Measurements from ENCODE around the gene MOAP1. TPM values are rescaled to one million over a fixed set of nuclear protein-coding genes. Genes with fewer than 3 reads are reported as not detected.
"Not testable (repeated sequence)": the region's sequence is repeated elsewhere in the genome, so short reads cannot be mapped to it uniquely, and the experiment has no call there.

Gene MOAP1
- total RNA-seq, 1 experiment from 2014 or later, result 22.6 TPM

DNA sequence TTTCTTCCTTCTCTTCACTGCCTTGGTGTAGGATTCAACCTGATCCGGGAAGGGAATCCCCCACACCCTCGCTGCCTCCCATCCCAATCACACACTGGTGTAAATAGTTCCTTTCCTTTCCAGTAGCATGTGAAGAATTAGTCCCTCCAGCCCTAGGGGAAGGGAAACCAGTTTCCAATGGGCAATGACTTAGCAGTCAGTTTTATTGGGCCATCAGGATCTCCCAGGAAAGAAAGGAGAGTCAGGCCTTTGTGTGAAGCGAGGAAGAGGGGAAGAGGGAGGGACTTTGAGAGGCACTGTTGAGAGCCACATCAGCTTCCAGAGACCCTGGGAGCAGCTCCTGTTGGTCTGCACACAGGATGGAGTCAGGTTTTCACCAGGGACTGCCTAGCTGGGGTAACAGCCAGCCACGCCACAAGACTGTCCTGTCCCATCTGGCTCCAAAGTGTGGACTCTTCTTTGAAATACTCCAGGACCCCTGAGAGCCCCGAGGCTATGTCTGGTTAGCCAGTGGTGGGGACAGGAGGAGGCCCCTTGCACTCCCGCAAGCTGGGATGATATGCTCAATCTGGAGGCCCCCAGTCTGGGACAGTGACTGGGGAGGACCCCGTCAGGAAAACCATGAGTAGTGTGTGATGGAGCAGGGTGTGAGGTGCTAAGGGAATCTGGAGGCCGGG, 27.9 kb downstream of the MOAP1 start:
- DNase-seq (ENCODE audit: low read depth), result no peak
- in situ Hi-C loops (cut with HindIII; ENCODE audit: low pct_unique_long_range_greater_than_20kb, low sequenced_read_pairs), result no loop called here

DNA sequence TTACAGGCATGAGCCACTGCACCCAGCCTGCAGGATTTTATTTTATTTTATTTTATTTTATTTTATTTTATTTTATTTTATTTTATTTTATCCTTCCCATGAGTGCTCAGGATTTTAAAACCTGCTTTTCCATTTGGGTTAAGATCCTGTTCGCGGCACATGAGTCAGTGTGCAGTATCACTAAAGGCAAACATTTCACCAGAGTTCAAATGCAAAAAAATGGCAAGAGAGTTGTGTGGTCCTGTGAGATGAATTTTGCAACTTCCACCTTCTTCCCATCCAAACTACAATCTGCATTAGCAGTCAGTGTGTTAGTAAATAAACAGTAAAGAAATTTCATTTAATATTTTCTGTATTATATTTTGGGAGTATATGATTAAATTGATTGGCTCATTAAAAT, 29.0 kb downstream of the MOAP1 start:
- in situ Hi-C loops (cut with HindIII; ENCODE audit: low pct_unique_long_range_greater_than_20kb, low sequenced_read_pairs), result no loop called here
- DNase-seq (ENCODE audit: low read depth), result no peak

DNA sequence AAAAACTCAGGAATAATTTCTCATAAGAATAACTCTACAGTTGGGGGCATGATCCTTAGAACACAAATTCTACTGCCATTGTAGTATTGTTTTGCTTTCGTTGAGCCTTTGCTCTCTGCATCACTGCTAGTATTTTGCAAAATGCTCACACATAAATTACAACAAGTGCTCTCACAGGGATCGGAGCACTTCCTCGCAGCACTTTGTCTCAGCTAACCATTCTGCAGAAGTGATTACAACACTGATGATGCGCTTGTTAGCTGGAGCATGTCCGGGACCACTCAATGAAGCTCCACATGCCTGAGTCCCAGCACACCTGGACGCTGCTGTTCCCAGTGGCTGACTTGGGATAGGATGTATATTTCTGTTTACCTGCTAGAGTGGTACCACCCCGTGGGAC, 31.6 kb downstream of the MOAP1 start:
- in situ Hi-C loops (cut with HindIII; ENCODE audit: low pct_unique_long_range_greater_than_20kb, low sequenced_read_pairs), result no loop called here
- DNase-seq (ENCODE audit: low read depth), result no peak

DNA sequence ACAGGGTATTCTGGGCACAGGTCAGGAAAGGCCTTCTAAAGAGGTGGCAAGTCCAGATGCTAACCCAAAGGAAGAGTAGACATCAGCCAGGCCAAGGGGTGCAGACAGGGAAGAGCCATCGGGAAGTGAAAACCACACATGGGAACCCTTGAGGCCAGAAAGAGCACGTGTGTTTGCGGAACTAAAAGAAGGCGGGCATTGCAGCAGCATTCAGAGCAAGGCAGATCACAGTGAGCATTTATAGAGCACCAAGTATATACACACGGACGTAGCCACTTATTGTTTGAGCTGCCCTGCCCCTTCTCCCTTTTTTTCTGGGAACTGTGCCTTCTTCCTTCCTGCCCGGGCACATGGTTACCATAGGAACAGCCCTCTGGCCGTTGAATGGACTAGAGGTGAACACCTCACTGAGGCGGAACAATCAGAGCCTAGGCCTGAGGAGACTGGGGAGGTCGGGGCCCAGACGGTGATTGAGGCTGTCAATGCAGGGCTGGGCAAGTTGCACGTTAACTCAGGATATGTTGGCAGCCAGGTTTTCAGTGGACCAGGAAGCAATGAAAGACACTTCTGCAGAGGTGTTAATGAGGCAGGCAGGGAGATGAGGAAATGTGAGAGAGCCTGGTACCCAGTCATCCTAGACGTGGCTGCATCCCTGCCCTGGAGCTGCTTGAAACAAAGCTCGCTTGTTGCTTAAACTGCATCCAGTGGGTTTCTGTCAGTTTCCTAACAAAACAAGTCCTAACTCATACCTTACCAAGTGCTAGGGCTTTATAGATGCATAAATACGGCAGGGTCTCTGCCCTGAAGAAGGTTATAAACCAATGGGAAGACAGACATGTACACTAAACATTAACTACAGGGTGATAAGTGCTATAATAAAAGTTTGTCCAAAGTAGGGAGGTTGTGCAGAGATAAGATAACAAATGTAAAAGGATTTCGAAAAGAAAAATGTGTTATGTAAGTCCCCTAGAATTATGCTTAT, 34.2 kb downstream of the MOAP1 start:
- in situ Hi-C loops (cut with HindIII; ENCODE audit: low pct_unique_long_range_greater_than_20kb, low sequenced_read_pairs), result no loop called here
- peak; percentile 71 for DNase-seq (ENCODE audit: low read depth)

DNA sequence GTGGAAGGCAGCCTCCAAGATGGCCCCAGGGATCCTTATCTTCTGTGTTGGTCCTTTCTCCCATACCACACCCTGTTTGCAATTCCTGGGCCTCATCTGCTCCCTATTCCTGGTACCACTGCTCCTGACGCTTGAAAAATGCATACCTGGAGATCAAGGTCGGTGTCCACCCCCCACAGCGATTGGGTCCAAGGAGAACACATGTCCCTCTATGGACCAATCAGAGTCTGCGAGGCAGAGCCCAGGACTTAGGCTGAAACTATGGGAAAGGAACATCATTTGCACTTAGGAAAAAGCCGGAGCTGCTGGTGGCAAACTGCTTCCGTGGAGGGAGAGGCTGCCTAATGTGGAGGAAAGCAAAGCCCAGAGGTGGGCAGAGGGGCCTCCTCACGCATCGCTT, 35.7 kb downstream of the MOAP1 start:
- no peak for DNase-seq (ENCODE audit: low read depth)

DNA sequence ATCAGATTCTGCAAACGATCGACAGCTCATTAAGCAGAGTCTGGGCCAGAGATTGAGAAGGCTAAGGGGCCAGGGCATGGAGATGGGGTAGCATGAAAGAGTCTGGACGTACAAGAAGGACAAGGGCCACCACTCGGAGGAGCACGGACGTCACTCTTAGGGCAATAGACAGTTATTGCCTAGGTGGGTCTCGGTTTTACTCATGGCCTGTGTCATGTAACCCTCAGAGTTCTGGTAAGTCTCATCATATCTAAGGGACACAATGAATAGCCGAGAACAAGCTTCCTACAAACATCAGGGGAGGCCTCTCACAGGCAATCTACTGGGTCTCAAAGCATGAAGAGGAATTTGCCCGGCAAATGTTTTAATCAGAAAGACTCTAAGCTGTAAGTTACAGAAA, 38.6 kb downstream of the MOAP1 start:
- no peak for DNase-seq (ENCODE audit: low read depth)
- in situ Hi-C loops (cut with HindIII; ENCODE audit: low pct_unique_long_range_greater_than_20kb, low sequenced_read_pairs), result no loop called here

More for the DNA sequence above, 35.7 kb downstream of the MOAP1 start:
- in situ Hi-C loops (cut with HindIII; ENCODE audit: low pct_unique_long_range_greater_than_20kb, low sequenced_read_pairs), result no loop called here

DNA sequence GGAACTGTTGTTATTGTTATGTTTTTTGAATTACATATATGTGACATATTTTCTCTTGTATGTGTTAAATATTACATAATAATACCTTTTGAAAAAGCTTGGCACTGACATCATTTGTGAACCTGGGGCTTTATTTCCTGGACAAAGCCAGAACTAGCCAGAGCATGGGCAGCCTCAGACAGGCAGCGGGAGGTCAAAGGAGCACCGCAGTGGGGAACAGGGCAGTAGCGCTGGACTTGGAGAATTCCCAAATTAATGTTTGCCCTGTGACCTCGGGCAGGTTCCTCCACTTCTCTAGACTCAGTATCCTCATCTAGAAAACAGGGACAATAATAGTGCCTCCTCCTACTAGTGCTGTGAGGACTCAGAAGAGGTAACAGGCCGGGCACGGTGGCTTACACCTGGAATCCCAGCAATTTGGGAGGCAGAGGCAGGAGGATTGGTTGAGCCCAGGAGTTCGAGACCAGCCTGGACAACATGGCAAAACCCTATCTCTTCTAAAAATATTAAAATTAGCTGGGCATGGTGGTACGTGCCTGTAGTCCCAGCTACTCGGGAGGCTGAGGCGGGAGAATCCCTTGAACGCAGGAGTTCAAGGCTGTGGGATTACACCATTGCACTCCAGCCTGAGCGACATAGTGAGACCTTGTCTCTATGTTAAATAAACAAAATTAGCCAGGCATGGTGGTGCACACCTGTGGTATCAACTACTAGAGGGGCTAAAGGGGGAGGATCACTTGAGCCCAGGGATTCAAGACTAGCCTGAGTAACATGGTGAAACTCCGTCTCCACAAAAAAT, 41.6 kb downstream of the MOAP1 start:
- in situ Hi-C loops (cut with HindIII; ENCODE audit: low pct_unique_long_range_greater_than_20kb, low sequenced_read_pairs), result no loop called here
- DNase-seq (ENCODE audit: low read depth), result no peak

DNA sequence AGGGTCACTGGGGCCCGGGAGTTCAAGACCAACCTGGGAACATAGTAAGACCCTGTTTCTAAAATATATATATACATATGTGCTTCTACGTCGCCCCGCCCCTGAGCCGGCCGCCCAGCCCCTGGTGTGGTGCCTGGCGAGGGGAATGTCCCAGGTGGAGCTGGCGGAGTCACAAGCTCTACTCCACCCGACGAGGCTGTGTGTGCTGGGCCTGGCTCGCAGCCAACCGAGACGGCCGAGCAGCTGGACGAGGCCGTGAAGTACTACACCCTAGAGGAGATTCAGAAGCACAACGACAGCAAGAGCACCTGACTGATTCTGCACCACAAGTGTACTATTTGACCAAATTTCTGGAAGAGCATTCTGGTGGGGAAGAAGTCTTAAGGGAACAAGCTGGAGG, 46.8 kb downstream of the MOAP1 start:
- no peak for DNase-seq (ENCODE audit: low read depth)
- in situ Hi-C loops (cut with HindIII; ENCODE audit: low pct_unique_long_range_greater_than_20kb, low sequenced_read_pairs), result no loop called here

DNA sequence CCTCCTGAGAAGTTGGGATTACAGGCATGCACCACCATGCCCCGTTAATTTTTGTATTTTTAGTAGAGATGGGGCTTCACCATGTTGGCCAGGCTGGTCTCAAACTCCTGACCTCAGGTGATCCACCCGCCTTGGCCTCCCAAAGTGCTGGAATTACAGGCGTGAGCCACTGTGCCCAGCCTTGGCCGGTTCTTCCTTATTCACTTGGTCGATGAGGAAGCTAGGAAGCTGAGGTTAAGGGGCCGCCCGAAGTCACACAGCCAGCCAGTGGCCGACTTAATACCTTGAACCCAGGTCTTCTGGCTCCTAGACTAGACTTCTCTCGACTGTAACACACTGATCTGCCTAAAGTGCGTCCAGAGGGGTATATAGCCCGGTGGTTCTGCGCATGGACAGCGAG, 48.2 kb downstream of the MOAP1 start:
- in situ Hi-C loops (cut with HindIII; ENCODE audit: low pct_unique_long_range_greater_than_20kb, low sequenced_read_pairs); DNase-seq (ENCODE audit: low read depth): not testable (repeated sequence)

DNA sequence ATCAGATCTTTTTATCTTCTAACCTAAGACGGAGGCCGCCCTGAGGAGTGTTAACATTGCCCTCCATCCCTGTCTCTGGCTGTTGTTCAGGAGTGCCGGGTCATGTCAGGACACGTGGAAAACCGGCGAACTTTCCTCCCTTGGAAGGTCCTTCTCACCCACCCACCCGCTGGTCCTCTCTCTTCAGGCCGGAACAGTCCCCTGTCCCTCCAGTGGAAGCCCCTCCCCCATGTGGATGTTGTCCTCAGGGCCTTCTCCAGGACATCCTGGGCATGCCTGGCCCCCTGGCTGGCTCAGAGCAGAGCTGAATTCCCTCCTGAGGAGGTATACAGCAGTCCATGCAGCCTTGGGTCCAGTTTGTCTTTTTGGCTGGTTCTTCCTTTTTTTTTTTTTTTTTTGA, 48.7 kb downstream of the MOAP1 start:
- no peak for DNase-seq (ENCODE audit: low read depth)
- in situ Hi-C loops (cut with HindIII; ENCODE audit: low pct_unique_long_range_greater_than_20kb, low sequenced_read_pairs), result no loop called here

DNA sequence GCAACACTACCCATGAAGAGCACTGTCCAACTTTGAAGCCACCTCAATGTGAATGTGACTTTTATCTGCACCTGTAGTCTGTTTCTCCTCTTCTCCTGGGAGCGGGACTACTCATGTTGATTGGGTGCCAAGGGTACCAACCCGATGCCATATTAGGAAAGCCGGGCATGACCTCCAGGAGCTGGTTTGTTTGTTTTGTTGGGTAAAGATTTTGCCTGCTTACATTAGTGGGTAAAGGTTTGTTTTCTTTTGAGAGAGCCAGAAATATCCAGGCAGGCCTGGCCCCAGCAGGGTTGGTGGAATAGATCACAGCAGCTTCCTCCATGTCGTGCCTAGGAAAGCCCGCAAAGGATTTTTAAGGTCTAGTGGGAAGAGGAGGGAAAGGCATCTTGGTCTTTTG, 49.3 kb downstream of the MOAP1 start:
- in situ Hi-C loops (cut with HindIII; ENCODE audit: low pct_unique_long_range_greater_than_20kb, low sequenced_read_pairs), result no loop called here
- DNase-seq (ENCODE audit: low read depth), result peak; percentile 50

DNA sequence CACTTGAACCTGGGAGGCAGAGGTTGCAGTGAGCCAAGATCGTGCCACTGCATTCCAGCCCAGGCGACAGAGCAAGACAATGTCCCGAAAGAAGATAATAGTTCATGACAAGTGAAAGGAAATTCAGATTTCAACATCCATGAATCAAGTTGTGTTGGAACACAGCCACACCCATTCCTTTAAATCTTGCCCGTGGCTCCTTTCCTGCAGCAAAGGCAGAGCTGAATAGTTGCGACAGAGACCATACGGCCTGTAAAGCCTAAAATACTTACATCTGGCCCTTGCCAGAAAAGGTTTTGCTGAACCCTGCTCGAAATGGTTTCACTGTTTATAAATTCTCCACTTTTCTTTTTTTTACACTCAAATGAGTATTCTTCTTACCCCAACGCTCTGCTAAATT, 51.2 kb downstream of the MOAP1 start:
- no peak for DNase-seq (ENCODE audit: low read depth)
- in situ Hi-C loops (cut with HindIII; ENCODE audit: low pct_unique_long_range_greater_than_20kb, low sequenced_read_pairs), result no loop called here

DNA sequence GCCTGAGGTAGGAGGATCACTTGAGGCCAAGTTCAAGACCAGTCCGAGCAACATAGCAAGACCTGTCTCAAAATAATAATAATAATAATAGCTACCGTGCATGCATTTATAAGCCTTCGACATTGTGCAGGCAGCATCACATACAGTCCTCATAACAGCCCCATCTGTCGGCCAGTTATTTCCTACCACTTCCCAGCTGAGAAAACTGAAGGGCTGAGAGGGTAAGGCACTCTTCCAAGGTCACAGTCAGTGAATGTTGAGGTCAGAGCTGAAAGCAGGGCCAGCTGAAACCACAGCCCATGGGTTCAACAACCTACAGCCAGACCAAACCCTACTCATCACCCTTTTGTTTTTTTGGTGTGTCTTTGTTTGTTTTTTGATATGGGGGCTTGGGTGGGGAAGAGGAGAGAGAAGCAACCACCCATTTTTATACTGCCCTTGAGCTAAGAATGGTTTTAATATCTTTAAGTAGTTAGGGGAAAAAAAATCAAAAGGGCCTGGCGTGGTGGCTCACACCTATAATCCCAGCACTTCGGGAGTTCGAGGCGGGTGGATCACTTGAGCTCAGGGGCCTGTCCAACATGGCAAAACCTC, 52.1 kb downstream of the MOAP1 start:
- in situ Hi-C loops (cut with HindIII; ENCODE audit: low pct_unique_long_range_greater_than_20kb, low sequenced_read_pairs), result no loop called here
- DNase-seq (ENCODE audit: low read depth), result peak; percentile 10

Other genes starting within 250 kb of the MOAP1 start
- gene ITPK1, start 69.0 kb downstream of the MOAP1 start, total RNA-seq (2014; rRNA removed; shearing (Covaris generic); ENCODE audit: low replicate concordance), result 14.0 and 53.2 TPM in 2 replicates
- 16.7 and 22.2 TPM in 2 replicates for gene LYSET, start 420 bp upstream of the MOAP1 start, total RNA-seq (2014; rRNA removed; shearing (Covaris generic); ENCODE audit: low replicate concordance)
- gene GON7, start 22.2 kb upstream of the MOAP1 start, total RNA-seq (2014; rRNA removed; shearing (Covaris generic); ENCODE audit: low replicate concordance), result 11.9 and 12.7 TPM in 2 replicates
- 15.0 and 16.4 TPM in 2 replicates for gene UBR7, start 22.4 kb upstream of the MOAP1 start, total RNA-seq (2014; rRNA removed; shearing (Covaris generic); ENCODE audit: low replicate concordance)
- gene BTBD7, start 148.1 kb upstream of the MOAP1 start, total RNA-seq (2014; rRNA removed; shearing (Covaris generic); ENCODE audit: low replicate concordance), result 11.2 and 12.9 TPM in 2 replicates
- gene COX8C, start 162.3 kb upstream of the MOAP1 start, total RNA-seq (2014; rRNA removed; shearing (Covaris generic); ENCODE audit: low replicate concordance), result not detected in 2 replicates
- gene UNC79, start 246.0 kb upstream of the MOAP1 start, total RNA-seq (2014; rRNA removed; shearing (Covaris generic); ENCODE audit: low replicate concordance), result 0.03 TPM in 1 of 2 replicates, not detected in the other

Data from Caki2 (cell line).